CD14-positive monocyte (primary cell): ENCODE measurements around the gene COA3. TPM values are rescaled to one million over a fixed set of nuclear protein-coding genes. Genes with fewer than 3 reads are reported as not detected.
A peak's percentile ranks its signal among the peaks of the same experiment; 100 is the strongest.

Source experiments
- DNase-seq, 3 donors: peaks; one replicate each; pipeline ENCODE4 v3.0.0-alpha.2; 2011 to 2022
- H2AFZ ChIP-seq: 2 replicates; pipeline ENCODE4 v1.6.0; 2012; ENCODE audit warnings: mild to moderate bottlenecking, low read depth, low read length, inconsistent platforms; ENCODE audit not compliant: insufficient read depth, poor library complexity, severe bottlenecking
- H3K27ac ChIP-seq, 2 donors: 1 replicate in 1 of 2; 2 replicates in 1 of 2; pipeline ENCODE4 v1.5.1; 2012 to 2013; ENCODE audit warnings: low read length in 2 of 2, control low read depth in 1 of 2, inconsistent platforms in 1 of 2, low read depth in 1 of 2, mild to moderate bottlenecking in 1 of 2
- H3K27me3 ChIP-seq, 2 donors: one replicate each; pipeline versions ENCODE4 v1.6.0 to v1.6.1; 2011 to 2013; ENCODE audit warnings: low read length in 2 of 2; ENCODE audit not compliant: control insufficient read depth in 2 of 2, insufficient read depth in 2 of 2
- H3K36me3 ChIP-seq, 2 donors: replicated peaks in 1 of 2; 1 replicate in 1 of 2; 2 replicates in 1 of 2; pipeline versions ENCODE4 v1.5.1 to v1.6.1; 2012 to 2013; ENCODE audit warnings: low read length in 2 of 2, control low read depth in 1 of 2, inconsistent platforms in 1 of 2, mild to moderate bottlenecking in 1 of 2; ENCODE audit not compliant: insufficient read depth in 2 of 2, control insufficient read depth in 1 of 2
- H3K4me1 ChIP-seq, 2 donors: 1 replicate in 1 of 2; 2 replicates in 1 of 2; pipeline versions ENCODE4 v1.5.1 to v1.6.1; 2012 to 2013; ENCODE audit warnings: low read length in 2 of 2, control low read depth in 1 of 2, inconsistent platforms in 1 of 2, mild to moderate bottlenecking in 1 of 2, moderate library complexity in 1 of 2; ENCODE audit not compliant: insufficient read depth in 2 of 2, control insufficient read depth in 1 of 2
- H3K4me2 ChIP-seq: replicated peaks from 2 replicates; pipeline ENCODE3; 2012; ENCODE audit warnings: low read length, moderate library complexity, mild to moderate bottlenecking; ENCODE audit not compliant: poor library complexity, severe bottlenecking; ENCODE audit errors: extremely low read depth
- H3K4me3 ChIP-seq, 3 experiments: fragments of 200-600 bp in 1 of 3; sonication (generic) in 1 of 3; replicated peaks in 1 of 3; 1 replicate in 2 of 3; 2 replicates in 1 of 3; pipeline ENCODE4 v1.5.1; 2011 to 2013; ENCODE audit warnings: low read length in 3 of 3, mild to moderate bottlenecking in 3 of 3, control low read depth in 2 of 3, low read depth in 2 of 3, inconsistent platforms in 1 of 3, moderate library complexity in 1 of 3
- H3K79me2 ChIP-seq: 2 replicates; pipeline ENCODE4 v1.6.0; 2012; ENCODE audit warnings: mild to moderate bottlenecking, control low read depth, inconsistent platforms, low read length, moderate library complexity; ENCODE audit not compliant: insufficient read depth
- H3K9ac ChIP-seq: 2 replicates; pipeline ENCODE4 v1.6.0; 2017; ENCODE audit warnings: low read length, mild to moderate bottlenecking; ENCODE audit not compliant: insufficient read depth, poor library complexity, severe bottlenecking
- H3K9me3 ChIP-seq, 2 donors: replicated peaks in 1 of 2; 1 replicate in 1 of 2; 2 replicates in 1 of 2; pipeline versions ENCODE4 v1.5.1 to v1.6.1; 2012 to 2013; ENCODE audit warnings: low read length in 2 of 2, control low read depth in 1 of 2; ENCODE audit not compliant: control insufficient read depth in 1 of 2, insufficient read depth in 1 of 2
- H4K20me1 ChIP-seq: 2 replicates; pipeline ENCODE4 v1.6.0; 2012; ENCODE audit warnings: mild to moderate bottlenecking, low read length, control low read depth, moderate library complexity; ENCODE audit not compliant: insufficient read depth
- H3K27ac Mint-ChIP-seq, 7 donors: one replicate each; pipeline ENCODE4 v1.8.0; 2020; ENCODE audit warnings: mild to moderate bottlenecking in 7 of 7, mixed read lengths in 7 of 7, moderate library complexity in 6 of 7, inconsistent platforms in 2 of 7
- H3K27me3 Mint-ChIP-seq, 3 donors: one replicate each; pipeline ENCODE4 v1.8.0; 2021 to 2022; ENCODE audit warnings: low read depth in 3 of 3, mild to moderate bottlenecking in 3 of 3, mixed read lengths in 3 of 3, moderate library complexity in 3 of 3, inconsistent platforms in 1 of 3
- H3K36me3 Mint-ChIP-seq, 2 donors: one replicate each; pipeline ENCODE4 v1.8.0; 2020; ENCODE audit warnings: mixed read lengths in 2 of 2, inconsistent platforms in 1 of 2, mild to moderate bottlenecking in 1 of 2
- H3K4me1 Mint-ChIP-seq: one replicate; pipeline ENCODE4 v1.8.0; 2020; ENCODE audit warnings: mild to moderate bottlenecking, mixed read lengths
- H3K4me3 Mint-ChIP-seq, 2 donors: one replicate each; pipeline ENCODE4 v1.8.0; 2020; ENCODE audit warnings: mild to moderate bottlenecking in 2 of 2, mixed read lengths in 2 of 2, moderate library complexity in 1 of 2
- H3K9me3 Mint-ChIP-seq, 7 donors: one replicate each; pipeline ENCODE4 v1.8.0; 2020 to 2022; ENCODE audit warnings: mixed read lengths in 7 of 7, mild to moderate bottlenecking in 6 of 7, moderate library complexity in 6 of 7, inconsistent platforms in 2 of 7
- CTCF ChIP-seq: fragments of 200-600 bp; IDR thresholded peaks from one replicate; pipeline ENCODE4 v1.8.0; 2022; ENCODE audit warnings: antibody characterized with exemption, mild to moderate bottlenecking
- WGBS: methylation state at CpG from one replicate; pipeline ENCODE4 v1.1.5; 2013; ENCODE audit warnings: missing lambda C conversion rate; ENCODE audit not compliant: insufficient coverage; 5-methylcytosine and 5-hydroxymethylcytosine counted together
- intact Hi-C, 2 donors: fragments of 100-400 bp; cut with micrococcal nuclease; formaldehyde crosslinking; loops; one replicate each; pipeline versions ENCODE4 v1.15.0 to v1.15.1; 2023
- polyA plus RNA-seq, 3 donors: library from polyadenylated mRNA; depleted of rRNA in 1 of 3; unstranded in 2 of 3; stranded (reverse) in 1 of 3; fragments of 300-500 nt in 2 of 3; fragments of >200 nt in 1 of 3; fragmentation: Illumina TruSeq in 2 of 3; gene quantifications; 1 replicate in 2 of 3; 2 replicates in 1 of 3; pipeline ENCODE4 v1.2.3, GENCODE V29; 2012 to 2021

COA3 gene
- polyA plus RNA-seq, 3 donors: 21.5 to 171 (median 156) TPM

- H3K79me2 ChIP-seq: no peaks in the 10 kb centered on the region
- Mint-ChIP-seq H3K36me3 (peaks cover 11 to 13% of the 10 kb centered on the region in 2 donors), H3K4me1 (peaks cover 14% of the 10 kb centered on the region), H3K27ac (no peak overlapping the region), H3K27me3 (peaks cover 26 to 36% (median 27%) of the 10 kb centered on the region in 3 donors), H3K9me3 (peaks cover 0 to 2% (median 0%) of the 10 kb centered on the region in 7 donors), H3K4me3 (no peak overlapping the region)
- H4K20me1 ChIP-seq: no peaks in the 10 kb centered on the region
- no peak for DNase-seq
- no peak overlapping the region for H3K27ac ChIP-seq
- H3K27me3 ChIP-seq: peaks cover under 1 to 13% of the 10 kb centered on the region in 2 donors
- H3K36me3 ChIP-seq: peaks cover 0 to 4% of the 10 kb centered on the region in 2 donors
- intact Hi-C loops: no loop called here
- H2AFZ ChIP-seq: no peak overlapping the region
- H3K4me1 ChIP-seq: peaks cover 0 to under 1% of the 10 kb centered on the region in 2 donors
- WGBS: no CpG with 5 or more reads among the region's 2 CpGs
- no peak for TF ChIP-seq CTCF
- H3K9ac ChIP-seq: no peak overlapping the region
- H3K4me2 ChIP-seq: no peak overlapping the region
- H3K9me3 ChIP-seq: no peaks in the 10 kb centered on the region
- no peak overlapping the region for H3K4me3 ChIP-seq
These were observed 6.6 kb downstream of the COA3 start for GRCh38 chr17:42791948-42792347.

GRCh38 chr17:42787266-42787665, 11.2 kb downstream of the COA3 start:
- DNase-seq: no peak
- Histone ChIP-seq H2AFZ (no peak overlapping the region), H3K4me2 (no peak overlapping the region), H3K9me3 (peaks cover 0 to 38% of the 10 kb centered on the region in 2 donors), H3K9ac (no peak overlapping the region), H4K20me1 (no peaks in the 10 kb centered on the region), H3K27ac (no peak overlapping the region), H3K79me2 (no peaks in the 10 kb centered on the region), H3K27me3 (peaks cover 44 to 60% of the 10 kb centered on the region in 2 donors), H3K36me3 (no peaks in the 10 kb centered on the region), H3K4me3 (no peak overlapping the region), H3K4me1 (peaks cover 7 to 20% of the 10 kb centered on the region in 2 donors)
- H3K27me3 Mint-ChIP-seq: peaks cover 66 to 81% (median 69%) of the 10 kb centered on the region in 3 donors
- peaks cover 17% of the 10 kb centered on the region for H3K4me1 Mint-ChIP-seq
- H3K27ac Mint-ChIP-seq: no peak overlapping the region
- H3K4me3 Mint-ChIP-seq: peak overlapping the region in 1 of 2 donors; percentile 11
- H3K36me3 Mint-ChIP-seq: peaks cover 3 to 7% of the 10 kb centered on the region in 2 donors
- intact Hi-C loops: no loop called here
- 87% methylated on average over 11 of the region's 11 CpGs for WGBS
- peaks cover 4 to 26% (median 11%) of the 10 kb centered on the region in 7 donors for H3K9me3 Mint-ChIP-seq
- no peak for TF ChIP-seq CTCF
